A204.1 (cell line): Measurements from ENCODE around the gene CALD1.

Experiments used
- FAIRE-seq: peaks from 2 replicates; lab custom pipeline; 2012; peaks lifted over from hg19 to GRCh38; lab: Jason Lieb, UNC

CALD1 gene

DNA sequence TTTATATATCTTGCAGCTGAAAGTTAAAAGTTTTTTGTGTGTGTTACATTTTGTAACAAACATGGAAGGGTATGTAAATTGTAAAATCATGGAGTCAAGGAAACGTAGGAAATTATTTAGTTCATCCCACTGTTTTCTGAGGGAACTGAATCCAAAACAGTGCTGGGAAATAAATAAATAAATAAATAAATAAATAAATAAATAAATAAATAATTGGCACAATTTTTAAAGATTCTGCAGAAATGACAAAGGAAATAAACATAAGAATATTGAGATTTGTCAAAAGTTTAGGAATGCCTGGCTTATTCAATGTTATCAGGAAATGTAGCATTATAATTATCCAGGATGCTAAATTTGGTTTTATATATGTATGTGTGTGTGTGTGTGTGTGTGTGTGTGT lies 115.5 kb downstream of the CALD1 start:
- FAIRE-seq: no peak

DNA sequence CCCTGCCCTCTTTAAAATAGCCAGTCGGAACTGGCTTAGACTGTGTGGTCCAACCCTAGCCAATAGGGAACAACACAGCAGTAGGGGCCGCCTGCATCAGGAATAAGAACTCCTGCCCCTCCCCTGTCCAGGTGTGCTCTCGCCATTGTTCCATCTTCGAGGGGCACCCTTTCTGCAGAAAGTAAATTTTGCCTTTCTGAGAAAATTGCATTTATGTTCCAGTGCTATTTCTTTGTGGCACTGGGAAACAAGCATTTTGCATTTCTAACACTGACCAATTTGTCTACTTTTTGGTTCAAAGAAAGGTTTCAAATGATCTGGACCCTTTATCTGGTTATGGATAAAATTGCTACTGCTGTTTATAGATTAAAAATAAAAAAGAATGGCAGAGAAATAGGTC lies 116.6 kb downstream of the CALD1 start:
- no peak for FAIRE-seq

DNA sequence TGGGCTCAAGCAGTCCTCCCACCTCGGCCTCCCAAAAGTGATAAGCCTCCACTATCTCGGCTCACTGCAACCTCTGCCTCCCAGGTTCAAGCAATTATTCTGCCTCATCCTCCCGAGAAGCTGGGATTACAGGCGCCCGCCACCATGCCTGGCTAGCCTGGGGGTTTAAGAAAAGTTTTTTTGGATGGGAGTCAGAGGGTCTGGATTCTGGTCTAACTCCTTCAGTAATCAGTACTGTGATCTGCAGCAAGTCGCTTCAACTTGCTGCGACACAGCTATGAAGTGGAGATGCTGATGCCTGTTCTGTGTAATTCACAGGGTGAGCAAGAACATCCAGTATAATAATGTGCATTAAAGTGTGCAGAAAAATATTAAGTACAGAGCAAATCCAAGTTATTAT lies 118.5 kb downstream of the CALD1 start:
- FAIRE-seq: no peak

DNA sequence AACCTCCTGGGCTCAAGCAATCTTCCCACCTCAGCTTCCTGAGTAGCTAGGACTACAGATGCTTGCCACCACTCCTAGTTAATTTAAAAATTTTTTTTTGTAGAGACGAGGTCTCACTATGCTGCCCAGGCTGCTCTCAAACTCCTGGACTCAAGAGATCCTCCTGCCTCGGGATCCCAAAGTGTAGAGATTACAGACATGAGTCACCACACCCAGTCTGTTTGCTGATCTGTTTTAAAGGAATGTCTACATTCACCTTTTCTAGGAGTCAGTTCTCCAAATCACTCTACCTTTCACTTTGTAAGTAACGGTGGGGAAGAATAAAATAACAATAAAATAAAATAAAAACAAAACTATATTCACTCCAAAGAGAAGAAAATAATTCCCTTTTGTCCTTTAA lies 120.3 kb downstream of the CALD1 start:
- FAIRE-seq: no peak

DNA sequence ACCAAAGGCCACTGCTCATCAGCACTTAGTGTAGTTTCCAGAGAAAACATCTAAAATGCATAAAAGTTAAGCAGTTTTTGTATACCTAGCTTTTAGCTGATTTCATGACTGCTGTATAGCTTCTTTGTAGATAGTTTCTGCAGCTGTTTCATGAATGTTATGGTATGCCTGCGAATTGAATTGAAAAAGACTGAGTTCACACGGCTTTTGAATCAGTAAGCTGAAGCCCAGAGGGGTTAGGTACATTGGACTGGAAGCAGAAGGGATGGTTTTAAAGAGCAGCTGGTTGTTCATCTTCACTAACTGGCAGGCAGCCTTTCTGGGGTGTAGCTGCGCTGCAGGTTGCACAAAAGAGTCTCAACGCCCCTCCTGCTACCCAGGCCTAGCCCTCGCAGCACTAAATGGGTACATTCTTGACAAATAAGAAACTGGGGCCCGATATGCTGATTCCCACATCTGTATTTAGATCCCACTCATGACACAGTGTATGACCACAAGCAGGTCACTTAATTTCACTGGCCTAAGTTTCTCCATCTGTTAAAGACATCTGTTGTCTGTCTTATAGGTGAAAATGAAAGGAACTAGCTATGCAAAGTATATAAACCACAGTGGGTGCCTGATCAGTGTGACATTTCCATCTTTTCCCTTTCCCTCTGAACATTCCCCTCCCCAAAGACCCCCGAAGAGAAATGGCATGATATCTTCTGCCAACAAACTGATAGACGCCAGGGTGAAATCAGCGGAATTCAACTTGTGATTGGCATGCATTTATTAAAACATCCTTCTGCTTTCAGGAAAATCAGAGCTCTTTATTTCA lies 120.9 kb downstream of the CALD1 start:
- no peak for FAIRE-seq

DNA sequence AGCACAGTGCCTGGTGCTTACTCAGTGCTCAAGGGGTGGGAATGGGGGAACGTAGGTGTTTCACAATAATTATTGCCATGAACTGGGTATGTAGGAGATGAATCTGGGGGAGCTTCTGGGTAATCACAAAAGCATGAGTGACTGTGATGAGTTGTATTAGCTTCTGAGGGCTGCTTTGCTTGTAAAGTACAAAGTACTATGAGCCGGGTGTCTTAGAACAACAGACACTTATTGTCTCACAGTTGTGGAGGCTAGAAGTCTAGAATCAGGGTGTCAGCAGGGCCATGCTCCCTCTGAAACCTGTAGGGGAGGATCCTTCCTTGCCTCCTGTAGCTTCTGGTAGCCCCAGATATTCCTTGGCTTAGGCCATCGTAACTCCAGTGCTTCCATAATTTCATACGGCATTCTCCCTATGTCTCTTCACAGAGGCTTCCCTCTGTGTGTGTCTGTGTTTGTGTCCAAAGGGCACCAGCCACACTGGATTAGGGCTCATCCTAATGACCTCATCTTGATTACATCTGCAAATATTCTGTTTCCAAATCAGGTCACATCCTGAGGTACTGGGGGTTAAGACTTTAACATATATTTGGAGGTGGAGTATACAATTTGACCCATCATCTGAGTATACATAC lies 122.1 kb downstream of the CALD1 start:
- FAIRE-seq: no peak

DNA sequence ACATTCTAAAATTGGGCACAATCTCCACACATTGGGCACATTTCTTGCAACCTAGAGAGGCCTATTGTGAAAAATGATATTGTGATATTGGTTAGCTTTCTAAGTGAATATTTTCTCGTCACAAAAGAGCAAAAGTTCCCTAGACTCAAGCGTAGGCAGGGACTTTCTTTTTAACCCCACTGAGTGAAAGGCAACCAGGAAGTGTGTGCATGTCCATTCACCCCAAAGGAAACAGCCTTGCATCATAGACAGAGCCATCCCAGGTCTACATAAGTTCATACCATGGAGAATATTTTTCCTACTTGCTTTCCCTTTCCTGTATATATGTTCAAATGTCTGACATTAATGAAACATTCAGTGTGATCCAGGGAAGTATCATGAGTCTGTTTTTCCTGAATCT lies 122.6 kb downstream of the CALD1 start:
- FAIRE-seq: no peak

DNA sequence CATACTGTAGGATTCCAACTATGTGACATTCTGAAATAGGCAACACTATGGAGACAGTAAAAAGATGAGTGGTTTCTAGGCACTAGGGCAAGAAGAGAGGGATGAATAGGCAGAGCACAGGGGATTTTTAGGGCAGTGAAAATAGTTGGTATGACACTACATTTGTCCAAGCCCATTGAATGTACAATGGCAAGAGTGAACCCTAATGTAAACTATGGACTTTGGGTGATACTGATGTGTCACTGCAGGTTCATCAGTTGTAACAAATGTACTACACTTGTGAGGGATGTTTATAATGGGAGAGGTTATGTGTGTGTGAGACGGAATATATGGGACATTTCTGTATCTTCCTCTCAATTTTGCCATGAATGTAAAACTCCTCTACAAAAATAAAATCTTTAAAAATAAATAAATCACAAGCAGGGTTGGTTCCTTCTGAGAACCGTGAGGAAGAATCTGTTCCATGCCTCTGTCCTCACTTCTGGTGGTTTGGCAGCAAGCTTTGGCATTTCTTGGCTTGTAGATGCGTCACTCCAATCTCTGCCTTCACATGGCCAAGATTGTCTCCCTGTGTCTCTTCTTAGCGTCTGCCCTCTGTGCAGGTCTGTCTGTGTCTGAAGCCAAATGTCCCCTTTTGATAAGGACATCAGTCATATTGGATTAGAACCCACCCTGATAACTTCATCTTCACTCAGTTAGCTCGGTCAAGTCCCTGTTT lies 123.8 kb downstream of the CALD1 start:
- no peak for FAIRE-seq

DNA sequence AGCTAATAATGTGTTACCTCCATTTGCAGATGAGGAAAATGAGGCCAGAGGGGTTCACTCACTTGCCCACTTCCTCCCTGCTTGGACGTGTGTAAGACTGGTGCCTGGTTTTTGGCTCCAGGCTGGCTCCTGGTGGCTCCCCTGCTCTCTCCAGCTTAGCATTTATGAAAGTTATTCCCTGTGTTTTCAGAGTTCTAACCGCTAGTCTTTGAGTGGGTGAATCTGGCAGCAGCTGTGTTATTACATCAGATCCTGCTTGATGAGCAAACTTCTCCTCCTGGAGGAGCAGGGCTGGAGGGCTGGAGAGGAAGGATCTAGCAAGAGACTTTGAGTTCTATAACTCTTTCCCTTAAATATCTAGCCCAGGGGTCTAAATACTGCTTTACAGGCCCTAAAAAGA lies 125.9 kb downstream of the CALD1 start:
- no peak for FAIRE-seq

DNA sequence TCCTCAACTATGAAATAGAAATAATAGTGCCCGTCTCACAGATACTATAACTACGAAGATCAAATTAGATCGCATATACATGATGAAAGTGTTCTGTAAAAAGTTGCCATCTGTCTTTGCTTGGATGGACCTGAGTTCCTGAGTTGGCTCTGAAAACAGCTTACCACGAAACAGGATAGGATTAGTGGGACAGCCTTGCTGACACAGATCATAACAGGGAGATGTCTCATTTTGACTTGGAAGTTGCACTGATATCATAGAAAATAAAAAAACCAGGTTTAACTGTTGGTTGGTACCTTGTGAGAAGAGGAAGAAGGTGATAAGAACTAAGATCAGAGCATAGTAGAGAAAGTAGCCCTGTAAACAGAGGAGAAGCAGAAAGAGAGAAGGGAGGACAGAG lies 127.6 kb downstream of the CALD1 start:
- no peak for FAIRE-seq

DNA sequence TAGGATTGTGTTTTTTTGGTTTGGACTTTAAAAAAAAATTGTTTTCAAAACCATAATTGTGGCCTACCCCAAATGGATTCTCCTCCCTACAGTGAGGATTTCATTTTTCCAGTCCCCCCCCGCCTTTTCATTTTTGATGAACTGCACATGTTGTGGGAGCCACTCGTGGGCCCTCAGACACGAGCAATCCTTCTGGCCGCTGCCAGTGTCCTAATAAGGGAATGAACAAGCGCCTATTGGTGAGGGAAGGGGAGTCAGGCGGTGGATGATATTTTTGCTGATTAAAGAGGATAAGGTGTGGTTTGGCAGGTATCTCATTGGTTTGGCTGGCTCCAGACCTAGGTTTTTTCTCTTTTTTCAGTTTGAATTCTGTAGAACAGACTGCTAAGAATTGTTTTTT lies 128.2 kb downstream of the CALD1 start:
- FAIRE-seq: no peak

DNA sequence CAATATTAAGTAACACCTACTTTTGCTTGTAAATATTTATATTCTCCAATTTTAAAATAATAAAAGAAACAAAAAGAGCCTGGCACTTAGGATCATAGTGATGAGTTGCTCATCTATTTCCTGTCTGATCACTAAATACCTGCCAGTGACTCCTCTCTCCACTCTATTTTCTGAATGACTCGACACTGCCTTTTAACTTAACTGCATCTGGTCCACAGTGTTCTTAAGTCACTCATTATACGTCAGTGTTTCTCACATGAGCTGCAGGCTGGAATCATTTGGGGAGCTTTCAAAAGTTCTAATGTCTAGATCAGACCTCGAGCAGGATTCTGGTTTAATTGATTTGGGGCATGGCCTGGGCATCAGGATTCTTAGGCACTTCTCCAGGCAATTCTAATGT lies 128.9 kb downstream of the CALD1 start:
- FAIRE-seq: no peak

DNA sequence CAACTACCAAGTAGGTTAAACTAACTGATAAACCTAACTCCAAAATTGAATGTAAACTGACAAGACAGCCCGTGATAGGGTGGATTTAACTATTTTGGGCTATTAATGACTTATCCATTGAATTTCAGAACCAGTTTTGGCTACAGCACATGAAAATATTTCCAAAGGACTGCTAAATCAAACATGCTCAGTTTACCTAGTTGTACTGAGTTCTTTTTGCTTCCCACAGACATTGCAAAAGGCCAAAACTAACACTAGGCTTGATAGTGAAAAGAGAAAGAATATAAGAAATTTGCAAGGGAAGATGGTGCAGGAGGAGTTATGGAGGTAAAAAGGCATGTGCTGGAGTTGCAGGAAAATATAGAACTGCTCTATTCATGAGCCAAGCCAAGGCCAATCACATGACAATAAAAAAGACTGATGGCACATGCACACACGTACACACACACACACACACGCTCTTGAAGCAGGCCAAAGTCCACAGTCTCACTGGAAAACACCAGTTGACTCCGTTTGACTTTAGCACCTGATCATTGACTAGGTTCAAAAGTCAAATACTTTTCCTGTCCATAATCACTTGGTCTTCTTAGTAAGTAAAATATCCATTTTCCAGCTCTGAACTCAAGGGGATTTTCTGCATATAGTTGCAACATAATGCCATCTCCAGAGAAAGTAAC lies 130.9 kb downstream of the CALD1 start:
- no peak for FAIRE-seq

DNA sequence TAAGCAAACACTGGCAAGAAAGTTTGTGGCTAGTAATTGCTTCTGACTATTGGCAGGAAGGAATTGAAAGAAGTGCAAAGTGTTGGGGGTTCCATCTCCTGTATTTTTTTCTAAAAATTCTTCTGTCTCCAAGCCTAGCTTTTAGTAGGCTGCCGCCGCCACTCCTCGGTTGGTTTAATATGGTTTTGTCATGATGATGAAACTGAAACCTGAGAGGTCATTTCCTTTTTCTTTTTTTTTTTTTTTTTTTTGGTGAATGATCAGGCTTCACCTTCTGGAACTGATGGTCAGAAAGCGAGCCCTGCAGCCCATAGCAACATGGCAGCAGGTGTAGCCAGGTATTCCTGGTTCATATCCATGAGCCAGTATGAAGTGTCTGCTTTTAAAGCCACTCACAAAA lies 131.5 kb downstream of the CALD1 start:
- no peak for FAIRE-seq

DNA sequence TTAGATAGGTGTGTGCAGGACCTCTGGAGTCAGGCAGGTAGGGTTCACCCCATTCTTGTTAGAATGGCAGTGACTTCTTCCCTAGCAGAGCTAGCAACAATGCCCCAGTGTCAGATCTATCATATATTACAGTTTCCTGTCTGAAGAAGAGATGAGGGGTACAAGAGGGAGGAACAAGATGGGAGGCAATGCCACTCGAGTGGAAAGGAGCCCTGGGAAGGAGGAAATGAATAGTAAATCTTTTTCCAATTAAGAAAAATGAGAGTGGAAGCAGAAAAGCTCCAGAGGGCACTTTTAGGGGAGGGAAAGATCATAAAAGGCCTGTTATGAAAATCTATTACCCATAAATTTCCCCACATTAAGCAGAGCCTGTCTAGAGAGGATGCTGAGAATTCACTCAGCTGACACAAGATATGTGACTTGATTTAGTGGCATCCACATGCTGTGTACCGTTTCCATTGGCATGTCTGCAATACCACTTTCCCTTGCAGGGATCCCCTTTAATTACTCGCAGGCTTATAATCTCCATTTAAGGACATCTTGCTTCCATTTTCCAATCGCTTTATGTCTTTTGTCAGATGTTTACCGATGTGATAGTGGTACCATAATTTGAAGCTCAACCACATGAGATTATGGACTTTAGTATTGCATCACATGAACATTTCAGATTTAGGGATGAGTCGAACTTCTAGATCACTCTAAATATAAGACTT lies 136.9 kb downstream of the CALD1 start:
- no peak for FAIRE-seq

DNA sequence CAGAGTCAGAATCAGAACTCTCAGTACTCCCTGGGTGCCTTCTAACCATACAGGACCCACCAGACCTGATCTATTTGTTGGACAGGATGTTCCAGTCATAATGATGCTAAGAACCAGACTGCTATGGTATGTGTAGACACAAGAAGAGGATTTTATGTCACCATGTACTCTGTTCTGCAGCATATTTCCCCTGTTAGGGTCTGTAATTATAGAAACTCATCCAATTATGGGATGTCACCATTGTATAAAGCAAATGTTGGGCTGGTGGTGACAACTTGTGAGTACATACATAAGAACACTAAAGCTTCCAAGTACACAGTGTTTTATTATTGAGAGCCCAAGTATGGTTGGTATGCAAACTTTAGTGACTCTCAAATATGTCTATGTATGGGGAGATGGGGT lies 139.8 kb downstream of the CALD1 start:
- no peak for FAIRE-seq

DNA sequence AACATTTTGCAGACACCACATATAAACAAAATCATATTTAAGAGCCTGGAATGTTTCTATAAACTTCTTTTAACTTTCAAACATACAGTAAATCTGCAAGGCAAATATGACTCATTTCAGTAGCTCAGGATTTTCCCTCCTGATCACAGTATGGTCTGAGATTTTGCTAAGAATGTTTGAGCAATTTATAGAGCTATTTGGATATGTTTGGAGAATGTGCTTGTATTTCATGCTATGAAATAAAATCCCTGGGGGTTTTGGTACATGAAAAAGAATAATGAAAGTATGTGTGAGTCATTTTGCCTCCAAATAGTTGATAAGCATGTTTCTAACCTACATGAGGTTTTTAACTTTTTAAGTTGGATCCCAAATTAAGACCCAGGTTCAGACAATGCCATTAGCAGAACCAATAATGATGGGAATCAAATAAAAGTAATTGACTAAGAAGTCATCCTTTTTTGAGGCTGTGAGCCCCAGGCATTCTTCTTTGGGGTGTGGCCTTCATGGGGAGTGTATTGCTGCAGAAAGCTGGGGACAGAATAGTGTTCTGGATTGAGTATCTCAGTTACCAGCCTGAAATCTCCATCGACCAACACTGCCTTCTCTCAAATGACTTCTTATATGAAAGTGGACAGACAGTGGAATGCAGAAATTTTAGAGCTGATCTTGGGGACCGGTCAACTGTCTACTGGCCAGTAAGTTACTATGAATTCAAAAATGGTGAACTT lies 140.8 kb downstream of the CALD1 start:
- no peak for FAIRE-seq

DNA sequence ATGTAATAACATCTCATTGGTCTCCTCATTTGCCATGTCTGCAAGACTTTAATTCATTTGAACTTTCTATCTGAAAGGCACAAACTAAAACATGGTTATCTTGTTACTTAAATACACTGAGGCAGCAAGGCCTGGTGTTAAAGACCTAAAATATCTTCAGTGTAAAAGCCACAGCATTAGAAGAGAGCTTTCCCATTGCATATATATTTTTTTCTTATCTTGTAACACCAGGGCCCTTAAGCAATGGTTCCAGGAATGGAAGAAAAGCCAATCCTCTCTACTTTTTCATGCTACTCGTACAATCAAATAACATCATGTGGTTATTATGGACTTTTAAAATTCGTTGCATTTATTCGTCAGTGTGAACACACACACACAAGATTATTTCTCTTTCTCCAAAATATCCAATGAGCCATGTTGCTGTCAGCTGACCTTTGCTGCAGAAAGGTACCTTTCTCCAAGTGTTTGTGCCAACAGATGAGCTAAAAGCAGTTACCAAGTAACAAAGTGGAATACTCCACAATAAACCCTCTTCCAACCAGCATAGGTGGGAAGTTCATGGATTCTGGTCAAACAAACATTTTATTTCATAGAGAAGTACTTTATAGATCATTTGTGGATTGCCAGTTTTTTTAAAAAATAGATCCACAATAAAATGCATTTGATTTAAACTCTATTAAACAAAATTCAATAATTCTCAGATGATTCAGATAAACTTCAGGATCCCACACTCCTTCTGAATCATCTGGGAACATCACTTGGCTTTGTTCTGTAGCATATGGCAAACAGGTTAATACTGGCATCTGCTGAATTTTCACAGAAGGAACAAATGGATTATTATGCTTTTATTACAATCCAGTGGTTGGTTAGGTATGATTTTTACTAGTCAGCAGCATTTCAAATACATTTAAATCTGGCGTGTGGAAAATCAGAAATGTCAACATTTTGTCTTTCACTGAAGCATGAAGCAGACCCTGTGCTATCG lies 143.6 kb downstream of the CALD1 start:
- FAIRE-seq: no peak

DNA sequence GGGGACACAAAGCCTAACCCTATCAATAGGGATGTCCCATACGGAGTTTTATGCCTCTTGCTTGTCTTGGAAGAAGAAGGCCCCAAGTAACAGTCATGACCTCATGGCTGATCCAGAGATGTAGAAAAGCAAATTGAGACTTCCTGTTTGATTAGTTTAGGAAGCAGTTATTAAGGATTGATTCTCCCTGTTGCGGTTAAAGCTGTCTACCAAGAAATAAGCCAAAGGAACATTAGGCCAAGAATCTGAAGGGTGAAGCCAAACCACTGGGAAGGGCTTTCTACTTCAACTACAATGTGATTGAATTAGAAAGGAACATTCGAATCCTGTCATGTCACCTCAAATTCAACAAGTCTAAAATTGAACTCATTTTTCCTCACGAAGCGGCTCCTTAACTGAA lies 146.3 kb downstream of the CALD1 start:
- FAIRE-seq: no peak

DNA sequence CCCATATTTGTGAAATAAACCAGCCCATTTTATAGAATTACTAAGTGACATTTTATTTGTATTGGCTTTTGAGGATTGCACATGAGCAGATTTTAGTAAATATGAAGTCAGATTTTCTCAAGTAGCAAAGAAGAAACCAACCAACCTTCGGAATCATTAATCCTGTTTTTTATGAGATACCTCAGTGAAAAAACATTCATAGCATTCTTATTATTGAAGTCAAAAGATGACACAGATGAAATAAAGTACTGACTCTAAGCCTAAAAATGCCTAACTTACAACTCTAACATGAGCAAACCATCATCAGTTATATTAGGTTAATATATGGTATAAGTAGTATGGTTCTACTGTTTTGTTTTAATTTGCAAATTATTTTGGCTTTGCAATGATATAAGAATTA lies 147.0 kb downstream of the CALD1 start:
- no peak for FAIRE-seq
